Cardiac fibroblast (primary cell): ENCODE measurements around the gene PRDM15.

ENCODE experiments used
- DNase-seq, 2 donors: peaks; one replicate each; pipeline versions ENCODE4 v3.0.0 to v3.0.0-alpha.2; 2010; ENCODE audit warnings: low read depth in 2 of 2
- H3K4me3 ChIP-seq, 2 donors: replicated peaks in 1 of 2; 1 replicate in 1 of 2; 2 replicates in 1 of 2; pipeline ENCODE4 v1.5.1; 2011; ENCODE audit warnings: low read depth in 2 of 2, low read length in 2 of 2, mild to moderate bottlenecking in 2 of 2, moderate library complexity in 1 of 2
- TF ChIP-seq, protein P1 (sequence below): IDR thresholded peaks from one replicate; pipeline ENCODE4 v1.5.1; 2011; ENCODE audit warnings: low read depth, mild to moderate bottlenecking, low read length, inconsistent platforms

The PRDM15 gene

GRCh38 chr21:41888749-41889376 lies 9.7 kb upstream of the PRDM15 start:
- H3K4me3 ChIP-seq, result no peak overlapping the region
- TF ChIP-seq, protein P1, sequence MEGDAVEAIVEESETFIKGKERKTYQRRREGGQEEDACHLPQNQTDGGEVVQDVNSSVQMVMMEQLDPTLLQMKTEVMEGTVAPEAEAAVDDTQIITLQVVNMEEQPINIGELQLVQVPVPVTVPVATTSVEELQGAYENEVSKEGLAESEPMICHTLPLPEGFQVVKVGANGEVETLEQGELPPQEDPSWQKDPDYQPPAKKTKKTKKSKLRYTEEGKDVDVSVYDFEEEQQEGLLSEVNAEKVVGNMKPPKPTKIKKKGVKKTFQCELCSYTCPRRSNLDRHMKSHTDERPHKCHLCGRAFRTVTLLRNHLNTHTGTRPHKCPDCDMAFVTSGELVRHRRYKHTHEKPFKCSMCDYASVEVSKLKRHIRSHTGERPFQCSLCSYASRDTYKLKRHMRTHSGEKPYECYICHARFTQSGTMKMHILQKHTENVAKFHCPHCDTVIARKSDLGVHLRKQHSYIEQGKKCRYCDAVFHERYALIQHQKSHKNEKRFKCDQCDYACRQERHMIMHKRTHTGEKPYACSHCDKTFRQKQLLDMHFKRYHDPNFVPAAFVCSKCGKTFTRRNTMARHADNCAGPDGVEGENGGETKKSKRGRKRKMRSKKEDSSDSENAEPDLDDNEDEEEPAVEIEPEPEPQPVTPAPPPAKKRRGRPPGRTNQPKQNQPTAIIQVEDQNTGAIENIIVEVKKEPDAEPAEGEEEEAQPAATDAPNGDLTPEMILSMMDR, result no peak
- DNase-seq, result peak in 1 of 2 donors; percentile 35

- TF ChIP-seq, protein P1, result no peak
- no peak for DNase-seq
- no peak overlapping the region for H3K4me3 ChIP-seq
Observed at GRCh38 chr21:41887667-41888066, 8.5 kb upstream of the PRDM15 start.

GRCh38 chr21:41886328-41886727 lies 7.2 kb upstream of the PRDM15 start:
- DNase-seq, result no peak
- TF ChIP-seq, protein P1, result no peak
- H3K4me3 ChIP-seq, result no peak overlapping the region

DNA sequence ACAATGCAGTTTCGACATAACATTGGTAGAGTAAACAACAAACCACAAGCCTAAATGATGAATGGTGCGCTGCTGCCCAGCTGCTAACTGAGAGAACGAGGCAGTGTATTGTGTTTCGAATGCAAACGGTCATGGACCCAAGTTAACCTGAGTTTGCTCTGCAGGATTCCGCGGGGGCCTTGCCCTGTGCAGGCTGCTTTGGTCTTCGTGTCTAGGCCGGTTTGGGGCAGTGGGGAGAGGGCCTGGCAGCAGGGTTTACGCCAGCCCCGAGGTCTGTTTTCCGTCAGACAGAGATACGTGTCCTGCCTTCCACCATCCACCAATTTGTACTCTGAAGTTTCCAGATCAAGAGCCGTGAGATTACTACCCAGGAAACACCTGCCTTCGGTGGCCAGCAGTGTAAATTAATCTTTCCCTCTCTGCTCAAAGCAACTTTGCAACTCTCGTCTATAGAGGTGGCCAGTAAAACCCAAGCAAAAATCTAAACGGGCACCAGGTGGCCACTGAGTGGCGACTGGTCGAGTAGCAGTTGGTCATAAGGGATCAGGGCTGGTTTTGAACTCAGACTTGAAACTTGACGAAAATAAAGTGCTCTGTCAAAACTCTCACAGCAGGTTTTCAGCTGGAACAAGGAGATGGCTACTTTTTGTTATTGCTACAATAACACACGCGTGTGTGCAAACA lies 6.3 kb upstream of the PRDM15 start:
- DNase-seq, result no peak

DNA sequence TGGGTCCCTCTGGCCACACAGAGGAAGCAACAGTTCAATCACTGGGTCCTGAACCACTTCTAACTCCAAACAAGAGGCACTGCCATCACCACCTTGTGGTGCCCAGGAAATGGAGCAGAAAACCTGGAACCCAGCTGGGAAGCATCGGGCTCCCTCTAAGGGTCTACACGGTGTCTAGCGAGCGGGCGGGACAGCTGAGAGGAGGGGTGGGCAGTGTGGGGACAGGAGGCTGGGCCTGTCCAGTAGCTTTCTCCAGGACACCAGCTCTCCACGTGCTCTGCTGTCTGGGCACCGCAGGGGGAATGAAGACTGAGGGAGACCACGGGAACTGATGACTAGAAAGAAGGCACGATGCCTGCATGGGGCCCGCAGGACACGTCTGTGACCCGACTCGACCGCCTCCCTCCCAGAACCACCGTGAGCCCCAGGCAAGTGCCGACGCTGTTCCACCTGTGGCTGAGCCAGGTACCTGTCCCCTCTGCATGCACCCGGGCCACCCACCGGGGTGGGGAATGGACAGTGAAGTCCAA lies 5.4 kb upstream of the PRDM15 start:
- no peak overlapping the region for H3K4me3 ChIP-seq
- TF ChIP-seq, protein P1, result no peak
- no peak for DNase-seq

More for the DNA sequence above, 6.3 kb upstream of the PRDM15 start:
- H3K4me3 ChIP-seq, result no peak overlapping the region
- TF ChIP-seq, protein P1, result no peak

DNA sequence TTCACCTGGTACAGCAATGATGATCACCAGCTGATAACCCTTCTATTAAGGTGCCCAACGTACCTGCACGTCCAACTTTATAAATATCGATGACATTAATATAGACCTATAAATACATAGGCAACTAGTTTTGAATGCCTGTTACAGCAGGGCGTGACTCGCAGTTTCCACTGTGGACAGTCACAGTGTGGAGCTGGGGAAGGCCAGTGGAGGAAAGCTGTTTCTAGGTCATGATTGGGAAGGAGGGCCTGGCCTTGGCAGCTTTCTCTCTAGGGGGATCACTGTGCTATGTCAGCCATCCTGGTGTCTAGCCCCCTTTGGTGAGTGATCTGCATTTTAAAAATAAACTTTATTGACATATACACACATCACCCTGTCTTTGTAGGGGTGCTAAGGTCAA lies 4.4 kb upstream of the PRDM15 start:
- no peak overlapping the region for H3K4me3 ChIP-seq
- peak in 1 of 2 donors; percentile 18 for DNase-seq
- TF ChIP-seq, protein P1, result no peak
